PC-9 (cell line): ENCODE data around the gene ROR2. TPM values are rescaled to one million over a fixed set of nuclear protein-coding genes. Genes with fewer than 3 reads are reported as not detected.

ENCODE experiments used
- BruUV-seq: library from RNA; stranded (reverse); fragments of 400-500 nt; replicated peaks from 2 replicates; lab custom pipeline; 2021; lab: Mats Ljungman, UMichigan
- CTCF ChIA-PET: fragments of 300-600 bp; sonication (Branson Sonifier 250); formaldehyde crosslinking; loops from one replicate; lab custom pipeline; 2022; ENCODE audit warnings: antibody characterized with exemption; lab: Charles Lee
- POLR2A ChIA-PET: fragments of 300-600 bp; sonication (Branson Sonifier 250); formaldehyde crosslinking; loops from one replicate; lab custom pipeline; 2022; ENCODE audit warnings: antibody characterized with exemption; ENCODE audit not compliant: unreplicated experiment; lab: Charles Lee
- DNase-seq, 2 experiments: peaks; one replicate each; pipeline versions ENCODE4 v3.0.0 to v3.0.0-alpha.2; 2015 to 2022; ENCODE audit warnings: mixed read lengths in 1 of 2
- H2AFZ ChIP-seq: fragments of 200-600 bp; sonication (generic); 2 replicates; pipeline ENCODE4 v1.8.1; 2017; ENCODE audit warnings: antibody characterized with exemption
- H3F3A ChIP-seq: fragments of 200-600 bp; sonication (generic); 2 replicates; pipeline ENCODE4 v1.8.1; 2017; ENCODE audit warnings: antibody characterized with exemption, mild to moderate bottlenecking, low read depth; ENCODE audit not compliant: insufficient read depth
- H3K27ac ChIP-seq: fragments of 200-600 bp; sonication (generic); 2 replicates; pipeline ENCODE4 v1.6.1; 2016; ENCODE audit warnings: mixed run types
- H3K27me3 ChIP-seq: fragments of 200-600 bp; sonication (generic); 2 replicates; pipeline ENCODE4 v1.6.1; 2016; ENCODE audit warnings: low read depth, mixed run types; ENCODE audit not compliant: insufficient read depth
- H3K36me3 ChIP-seq: fragments of 200-600 bp; sonication (generic); 2 replicates; pipeline ENCODE4 v1.6.1; 2016; ENCODE audit warnings: low read depth, mixed run types
- H3K4me1 ChIP-seq: fragments of 200-600 bp; sonication (generic); replicated peaks from 2 replicates; pipeline ENCODE4 v1.6.1; 2016; ENCODE audit warnings: mixed run types; ENCODE audit not compliant: insufficient read depth
- H3K4me2 ChIP-seq: fragments of 200-600 bp; sonication (generic); 2 replicates; pipeline ENCODE4 v1.6.1; 2017; ENCODE audit warnings: mixed run types
- H3K4me3 ChIP-seq: fragments of 200-600 bp; sonication (generic); 2 replicates; pipeline ENCODE4 v1.6.1; 2016; ENCODE audit warnings: mixed run types
- H3K79me2 ChIP-seq: fragments of 200-600 bp; sonication (generic); 2 replicates; pipeline ENCODE4 v1.6.1; 2017; ENCODE audit warnings: low read depth, mixed run types
- H3K9me2 ChIP-seq: fragments of 200-600 bp; sonication (generic); 2 replicates; pipeline ENCODE4 v1.8.1; 2017; ENCODE audit warnings: mild to moderate bottlenecking; ENCODE audit not compliant: insufficient read depth
- H3K9me3 ChIP-seq: fragments of 200-600 bp; sonication (generic); 2 replicates; pipeline ENCODE4 v1.8.1; 2016; ENCODE audit warnings: low read depth; ENCODE audit not compliant: insufficient read depth
- H4K20me1 ChIP-seq: fragments of 200-600 bp; sonication (generic); 2 replicates; pipeline ENCODE4 v1.8.1; 2017; ENCODE audit not compliant: insufficient read depth
- CTCF ChIP-seq: fragments of 200-600 bp; sonication (generic); conservative IDR thresholded peaks from 2 replicates; pipeline ENCODE4 v1.6.1; 2017; ENCODE audit warnings: mixed run types, antibody characterized with exemption, mild to moderate bottlenecking, moderate library complexity
- EZH2 ChIP-seq: fragments of 200-600 bp; sonication (generic); IDR thresholded peaks from 2 replicates; pipeline ENCODE4 v1.8.0; 2017; ENCODE audit warnings: antibody characterized with exemption, low read depth
- intact Hi-C: fragments of 100-400 bp; cut with micrococcal nuclease; formaldehyde crosslinking; loops from one replicate; pipeline ENCODE4 v1.10.0; 2022; ENCODE audit not compliant: unreplicated experiment
- total RNA-seq: library from RNA; stranded (reverse); gene quantifications from 2 replicates; pipeline ENCODE4 v1.2.3, GENCODE V29; 2021

Gene ROR2
- total RNA-seq, 1 experiment from 2014 or later, result not detected

GRCh38 chr9:91889161-91889911 lies 60.7 kb downstream of the ROR2 start:
- 0 out of 2 replicates have a peak, but pooled peaks cover 2% of the 10 kb centered on the region for H4K20me1 ChIP-seq
- no TSS peak for BruUV-seq
- TF ChIP-seq EZH2 (no peak), CTCF (no peak)
- peaks cover 95% of the 10 kb centered on the region for H3K27me3 ChIP-seq
- no peak overlapping the region for H3K4me3 ChIP-seq
- no peak overlapping the region for H3K27ac ChIP-seq
- no peak overlapping the region for H3K4me2 ChIP-seq
- no peaks in the 10 kb centered on the region for H3F3A ChIP-seq
- CTCF ChIA-PET, result no interaction called here
- no peaks in the 10 kb centered on the region for H3K9me2 ChIP-seq
- POLR2A ChIA-PET, result no interaction called here
- intact Hi-C loops, result no loop called here
- no peaks in the 10 kb centered on the region for H3K36me3 ChIP-seq
- H3K79me2 ChIP-seq, result no peaks in the 10 kb centered on the region
- H3K4me1 ChIP-seq, result no peaks in the 10 kb centered on the region
- DNase-seq, result no peak
- no peak overlapping the region for H2AFZ ChIP-seq
- H3K9me3 ChIP-seq, result no peaks in the 10 kb centered on the region

- 0 out of 2 replicates have a peak, but pooled peaks cover 1% of the 10 kb centered on the region for H4K20me1 ChIP-seq
- no peak overlapping the region for H3K27ac ChIP-seq
- H3K79me2 ChIP-seq, result no peaks in the 10 kb centered on the region
- H3K9me3 ChIP-seq, result peaks cover 4% of the 10 kb centered on the region; the same call in 1 of the 2 replicates
- peaks cover 93% of the 10 kb centered on the region for H3K27me3 ChIP-seq
- ChIA-PET CTCF (no interaction called here), POLR2A (no interaction called here)
- intact Hi-C loops, result no loop called here
- no peak overlapping the region for H3K4me3 ChIP-seq
- TF ChIP-seq CTCF (no peak), EZH2 (no peak)
- no peak overlapping the region for H2AFZ ChIP-seq
- H3F3A ChIP-seq, result no peaks in the 10 kb centered on the region
- no TSS peak for BruUV-seq
- H3K4me1 ChIP-seq, result no peaks in the 10 kb centered on the region
- no peak for DNase-seq
- no peaks in the 10 kb centered on the region for H3K9me2 ChIP-seq
- H3K4me2 ChIP-seq, result no peak overlapping the region
- H3K36me3 ChIP-seq, result no peaks in the 10 kb centered on the region
Observed at GRCh38 chr9:91886414-91887076, 63.5 kb downstream of the ROR2 start.

- no peaks in the 10 kb centered on the region for H3K9me2 ChIP-seq
- no peak for DNase-seq
- peaks cover 95% of the 10 kb centered on the region for H3K27me3 ChIP-seq
- no peaks in the 10 kb centered on the region for H3K79me2 ChIP-seq
- TF ChIP-seq CTCF (no peak), EZH2 (no peak)
- no peak overlapping the region for H3K27ac ChIP-seq
- no peaks in the 10 kb centered on the region for H3K4me1 ChIP-seq
- ChIA-PET CTCF (no interaction called here), POLR2A (no interaction called here)
- H3K4me3 ChIP-seq, result no peak overlapping the region
- no peaks in the 10 kb centered on the region for H4K20me1 ChIP-seq
- H3K9me3 ChIP-seq, result peaks cover 4% of the 10 kb centered on the region; the same call in 1 of the 2 replicates
- H3K36me3 ChIP-seq, result no peaks in the 10 kb centered on the region
- no peak overlapping the region for H2AFZ ChIP-seq
- no peaks in the 10 kb centered on the region for H3F3A ChIP-seq
- intact Hi-C loops, result no loop called here
- H3K4me2 ChIP-seq, result no peak overlapping the region
- BruUV-seq, result no TSS peak
Observed at GRCh38 chr9:91885746-91886413, 64.1 kb downstream of the ROR2 start.
